Tibial artery (tissue), 4 donors: ENCODE data around the gene PUM1.
A peak's percentile ranks its signal among the peaks of the same experiment; 100 is the strongest.

Experiments used
- DNase-seq, 2 donors: peaks; one replicate each; pipeline ENCODE4 v3.0.0-alpha.2; 2019
- H3K27ac ChIP-seq, 2 donors: fragments of 200-600 bp; sonication (generic) in 1 of 2; 1 replicate in 1 of 2; 2 replicates in 1 of 2; pipeline ENCODE4 v1.5.1; 2018 to 2019; ENCODE audit warnings: mild to moderate bottlenecking in 1 of 2
- H3K27me3 ChIP-seq, 2 donors: fragments of 200-600 bp; sonication (generic) in 1 of 2; one replicate each; pipeline versions ENCODE4 v1.5.1 to v1.6.0; 2016 to 2019
- H3K36me3 ChIP-seq, 3 donors: fragments of 200-600 bp; sonication (generic) in 2 of 3; one replicate each; pipeline ENCODE4 v1.5.1; 2016 to 2019; ENCODE audit warnings: mild to moderate bottlenecking in 2 of 3
- H3K4me1 ChIP-seq, 4 donors: fragments of 200-600 bp; sonication (generic) in 2 of 4; 1 replicate in 3 of 4; 2 replicates in 1 of 4; pipeline ENCODE4 v1.5.1; 2016 to 2019
- H3K4me3 ChIP-seq, 2 donors: fragments of 200-600 bp; sonication (generic) in 1 of 2; 1 replicate in 1 of 2; 2 replicates in 1 of 2; pipeline ENCODE4 v1.5.1; 2018 to 2019; ENCODE audit warnings: mild to moderate bottlenecking in 2 of 2
- H3K9me3 ChIP-seq, 3 donors: fragments of 200-600 bp; sonication (generic) in 1 of 3; one replicate each; pipeline ENCODE4 v1.5.1; 2016 to 2019
- intact Hi-C: fragments of 100-400 bp; cut with DNase I; formaldehyde crosslinking; loops from one replicate; pipeline ENCODE4 v1.15.0; 2023; ENCODE audit warnings: low total_unique reads
- TF ChIP-seq, protein P1 (sequence below), 2 experiments: fragments of 200-600 bp in 1 of 2; fragments of 450-650 bp in 1 of 2; IDR thresholded peaks; one replicate each; pipeline ENCODE4 v1.5.1; 2017 to 2019; ENCODE audit warnings: antibody characterized with exemption in 2 of 2, mild to moderate bottlenecking in 1 of 2, moderate library complexity in 1 of 2

The PUM1 gene

DNA sequence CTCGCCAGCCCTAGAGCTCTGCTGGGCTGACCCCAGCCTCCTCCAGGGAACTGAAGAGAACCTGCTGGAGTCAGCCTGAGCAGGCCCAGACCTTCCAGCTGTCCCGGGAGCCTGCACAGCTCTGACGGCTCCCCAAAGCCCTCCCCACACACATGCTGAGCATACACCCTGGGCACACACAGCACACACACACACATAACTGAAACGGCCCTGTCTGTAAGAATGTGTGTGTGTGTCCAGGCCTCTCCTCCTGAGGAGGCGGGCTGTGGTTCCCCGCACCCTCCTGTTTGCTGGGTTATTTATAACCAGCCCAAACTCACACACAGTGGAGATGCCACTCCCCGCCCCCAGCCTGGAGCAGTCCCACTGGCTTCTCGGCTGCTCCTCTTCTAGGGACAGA lies 177.1 kb downstream of the PUM1 start:
- peak; percentile 64 to 92 for DNase-seq
- TF ChIP-seq, protein P1, sequence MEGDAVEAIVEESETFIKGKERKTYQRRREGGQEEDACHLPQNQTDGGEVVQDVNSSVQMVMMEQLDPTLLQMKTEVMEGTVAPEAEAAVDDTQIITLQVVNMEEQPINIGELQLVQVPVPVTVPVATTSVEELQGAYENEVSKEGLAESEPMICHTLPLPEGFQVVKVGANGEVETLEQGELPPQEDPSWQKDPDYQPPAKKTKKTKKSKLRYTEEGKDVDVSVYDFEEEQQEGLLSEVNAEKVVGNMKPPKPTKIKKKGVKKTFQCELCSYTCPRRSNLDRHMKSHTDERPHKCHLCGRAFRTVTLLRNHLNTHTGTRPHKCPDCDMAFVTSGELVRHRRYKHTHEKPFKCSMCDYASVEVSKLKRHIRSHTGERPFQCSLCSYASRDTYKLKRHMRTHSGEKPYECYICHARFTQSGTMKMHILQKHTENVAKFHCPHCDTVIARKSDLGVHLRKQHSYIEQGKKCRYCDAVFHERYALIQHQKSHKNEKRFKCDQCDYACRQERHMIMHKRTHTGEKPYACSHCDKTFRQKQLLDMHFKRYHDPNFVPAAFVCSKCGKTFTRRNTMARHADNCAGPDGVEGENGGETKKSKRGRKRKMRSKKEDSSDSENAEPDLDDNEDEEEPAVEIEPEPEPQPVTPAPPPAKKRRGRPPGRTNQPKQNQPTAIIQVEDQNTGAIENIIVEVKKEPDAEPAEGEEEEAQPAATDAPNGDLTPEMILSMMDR (IDR thresholded peaks at IDR 0.05), result no peak
- Histone ChIP-seq H3K27ac (peak overlapping the region; percentile 92), H3K9me3 (no peaks in the 10 kb centered on the region), H3K27me3 (no peaks in the 10 kb centered on the region), H3K4me1 (peaks cover 7 to 55% (median 47%) of the 10 kb centered on the region in 4 donors), H3K36me3 (no peaks in the 10 kb centered on the region), H3K4me3 (no peak overlapping the region)
- intact Hi-C loops, result no loop called here

DNA sequence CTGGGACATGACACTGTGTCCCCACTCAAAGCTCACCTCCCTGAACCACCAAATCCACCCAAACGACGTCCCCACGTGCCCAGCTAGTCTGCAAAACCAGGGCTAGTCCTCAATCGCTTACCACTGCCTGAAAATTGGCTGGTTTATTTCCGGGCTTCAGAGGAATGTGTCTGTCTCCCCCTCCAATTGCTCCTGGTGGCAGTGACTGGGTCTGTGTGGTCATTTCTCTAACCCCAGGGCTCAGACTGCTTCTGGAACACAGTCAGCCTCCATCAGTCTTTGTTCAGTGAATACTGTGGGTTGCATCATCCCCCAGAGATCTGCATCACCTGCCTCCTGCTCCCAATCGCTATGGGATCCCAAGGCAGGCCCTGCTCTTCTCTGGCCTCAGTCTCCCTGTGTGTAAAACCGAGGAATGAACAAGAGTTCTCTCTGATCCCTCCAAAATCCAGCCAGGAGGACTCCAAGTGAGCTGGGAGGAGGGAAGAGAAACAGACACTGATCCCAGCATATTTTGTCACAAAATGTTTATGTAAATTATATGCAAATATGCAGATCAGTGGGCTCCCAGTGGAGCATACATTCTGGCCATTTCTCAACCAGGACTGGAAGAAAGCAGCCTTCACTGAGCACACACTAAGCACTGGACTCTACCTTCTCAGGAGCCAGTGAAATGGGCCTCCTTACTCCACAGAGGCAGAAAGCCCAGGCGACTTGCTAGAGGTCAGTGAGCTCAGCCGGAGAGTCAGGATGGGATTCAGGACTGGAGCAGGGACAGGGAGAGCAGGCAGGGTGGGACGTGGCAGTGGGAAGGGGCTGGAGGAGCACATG lies 177.8 kb downstream of the PUM1 start:
- DNase-seq, result no peak
- H3K4me1 ChIP-seq, result peaks cover 7 to 55% (median 43%) of the 10 kb centered on the region in 4 donors
- intact Hi-C loops, result no loop called here
- no peak overlapping the region for H3K4me3 ChIP-seq
- no peaks in the 10 kb centered on the region for H3K36me3 ChIP-seq
- H3K9me3 ChIP-seq, result no peaks in the 10 kb centered on the region
- TF ChIP-seq, protein P1 (IDR thresholded peaks at IDR 0.05), result no peak
- peak overlapping the region; percentile 92 for H3K27ac ChIP-seq
- H3K27me3 ChIP-seq, result no peaks in the 10 kb centered on the region

DNA sequence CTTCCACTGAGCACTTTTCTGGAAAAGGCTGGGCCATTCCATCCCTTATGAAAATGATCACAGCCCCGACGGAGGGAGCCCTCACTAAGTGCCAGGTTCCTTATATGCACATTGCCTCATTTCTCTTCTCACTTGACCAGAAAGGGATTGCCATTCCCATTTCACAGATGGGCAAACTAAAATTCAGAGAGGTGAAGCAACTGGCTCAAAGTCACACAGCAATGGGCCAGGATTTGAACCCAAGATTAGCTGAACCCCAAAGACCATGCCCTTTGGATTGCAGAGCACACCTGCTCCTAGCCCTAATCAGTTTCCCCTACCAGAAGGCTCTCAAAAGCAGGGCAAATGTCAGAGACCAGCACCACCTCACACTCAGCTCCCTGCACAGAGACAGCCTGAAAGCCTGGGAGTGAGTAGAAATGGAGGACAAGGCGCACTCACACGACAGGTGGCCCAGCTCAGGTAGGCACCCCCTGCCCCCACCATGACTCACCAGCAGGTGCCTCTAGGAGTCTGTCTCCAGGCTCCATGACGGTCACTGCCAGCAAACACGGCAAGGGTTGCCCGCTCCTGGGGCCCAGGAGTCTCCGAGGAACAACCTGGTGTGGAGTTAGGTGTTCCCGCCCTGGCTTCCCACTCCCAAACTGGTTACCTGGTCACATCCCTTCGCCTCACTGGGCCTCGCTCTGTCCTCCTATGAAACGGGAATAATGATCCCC lies 178.6 kb downstream of the PUM1 start:
- no peaks in the 10 kb centered on the region for H3K9me3 ChIP-seq
- peaks cover 7 to 55% (median 42%) of the 10 kb centered on the region in 4 donors for H3K4me1 ChIP-seq
- intact Hi-C loops, result no loop called here
- H3K4me3 ChIP-seq, result no peak overlapping the region
- H3K27me3 ChIP-seq, result no peaks in the 10 kb centered on the region
- H3K36me3 ChIP-seq, result no peaks in the 10 kb centered on the region
- TF ChIP-seq, protein P1 (IDR thresholded peaks at IDR 0.05), result no peak
- peak overlapping the region; percentile 92 for H3K27ac ChIP-seq
- DNase-seq, result no peak

DNA sequence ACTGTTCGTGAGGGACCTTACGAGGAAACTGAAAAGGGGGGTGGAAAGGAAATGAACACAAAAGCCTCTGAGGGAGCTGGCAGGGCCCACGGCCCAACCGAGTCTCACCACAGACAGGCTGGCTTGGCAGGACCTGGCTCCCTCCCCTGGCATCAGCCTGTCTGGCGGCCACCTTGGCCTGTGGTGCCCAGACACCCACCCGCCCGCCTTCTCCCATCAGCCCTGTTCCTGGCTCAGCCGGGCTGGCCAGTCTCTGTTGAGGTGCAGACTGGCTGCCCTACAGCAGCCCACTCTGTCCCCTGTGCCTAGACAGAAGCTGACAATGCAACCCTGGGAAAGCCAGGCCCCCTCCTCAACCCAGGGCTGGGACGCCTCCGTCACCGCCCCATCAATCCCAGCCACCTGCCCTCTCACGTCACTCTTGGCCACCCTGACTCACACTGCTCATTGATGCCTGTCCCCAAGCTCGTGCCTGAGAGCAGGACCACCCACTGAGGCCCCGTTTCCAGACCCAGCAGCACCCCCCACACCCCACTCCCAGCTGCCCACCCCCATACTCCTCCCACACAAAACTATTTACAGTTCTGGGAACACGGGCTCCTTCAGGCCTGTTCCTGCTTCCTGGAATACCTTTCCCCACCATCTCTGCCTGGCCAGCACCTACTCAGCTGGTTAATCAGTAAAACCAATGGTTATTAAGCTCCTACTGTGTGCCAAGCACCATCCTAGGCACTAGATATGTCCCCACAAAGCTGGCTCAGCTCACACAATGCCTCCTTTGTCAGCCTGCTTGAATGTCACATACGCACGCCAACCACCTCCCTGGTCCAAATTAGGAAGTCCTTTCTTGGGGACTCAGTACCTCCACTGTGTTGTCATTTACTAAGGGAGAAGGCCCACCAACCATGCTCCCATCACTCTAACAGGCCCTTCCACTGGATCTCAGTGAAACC lies 179.7 kb downstream of the PUM1 start:
- Histone ChIP-seq H3K27ac (peak overlapping the region; percentile 30 to 33), H3K9me3 (no peaks in the 10 kb centered on the region), H3K36me3 (no peaks in the 10 kb centered on the region), H3K27me3 (no peaks in the 10 kb centered on the region), H3K4me1 (peaks cover 7 to 53% (median 41%) of the 10 kb centered on the region in 4 donors), H3K4me3 (no peak overlapping the region)
- DNase-seq, result no peak
- intact Hi-C loops, result no loop called here
- TF ChIP-seq, protein P1 (IDR thresholded peaks at IDR 0.05), result no peak

DNA sequence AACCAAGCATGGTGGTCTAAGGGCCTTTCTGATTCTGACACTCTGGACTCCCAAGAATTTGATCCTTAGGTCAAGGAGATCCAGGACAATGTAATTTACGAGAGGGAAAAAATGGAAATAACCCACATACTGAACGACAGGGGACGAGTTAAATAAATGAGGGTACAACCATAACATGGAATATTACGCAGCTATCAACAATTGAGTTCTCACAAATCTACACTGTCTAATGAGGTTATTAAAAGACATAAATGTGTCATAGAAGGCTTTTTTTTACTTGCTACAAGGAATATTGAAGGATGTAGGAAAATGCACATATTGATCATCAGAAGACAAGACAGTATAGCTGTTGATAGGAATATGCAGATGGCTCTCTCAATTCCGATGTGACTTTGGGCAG lies 180.8 kb downstream of the PUM1 start:
- no peak for DNase-seq
- no peaks in the 10 kb centered on the region for H3K27me3 ChIP-seq
- intact Hi-C loops, result no loop called here
- no peak overlapping the region for H3K4me3 ChIP-seq
- TF ChIP-seq, protein P1 (IDR thresholded peaks at IDR 0.05), result no peak
- peaks cover 7 to 54% (median 38%) of the 10 kb centered on the region in 4 donors for H3K4me1 ChIP-seq
- no peak overlapping the region for H3K27ac ChIP-seq
- no peaks in the 10 kb centered on the region for H3K36me3 ChIP-seq
- no peaks in the 10 kb centered on the region for H3K9me3 ChIP-seq
